Right lobe of liver (tissue), 6 donors: ENCODE data around the gene DACH1. TPM values are rescaled to one million over a fixed set of nuclear protein-coding genes. Genes with fewer than 3 reads are reported as not detected.

Experiments used
- ATAC-seq, 4 donors: fragments of 200-7000 bp; cut with Tn5 transposase; one replicate each; pipeline ENCODE4 v1.9.1; 2020; ENCODE audit warnings: mild to moderate bottlenecking in 4 of 4, moderate library complexity in 4 of 4
- DNase-seq, 3 donors: peaks; one replicate each; pipeline ENCODE4 v3.0.0-alpha.2; 2020
- H3K27ac ChIP-seq, 3 donors: fragments of 200-600 bp; one replicate each; pipeline ENCODE4 v1.8.0; 2022
- H3K27me3 ChIP-seq, 2 donors: fragments of 200-600 bp; one replicate each; pipeline ENCODE4 v1.8.0; 2022
- H3K36me3 ChIP-seq, 4 donors: fragments of 200-600 bp; sonication (generic) in 1 of 4; one replicate each; pipeline versions ENCODE4 v1.5.1 to v1.8.0; 2017 to 2022; ENCODE audit warnings: control low read depth in 1 of 4
- H3K4me1 ChIP-seq, 4 donors: fragments of 200-600 bp; sonication (generic) in 1 of 4; one replicate each; pipeline versions ENCODE4 v1.5.1 to v1.8.0; 2017 to 2022; ENCODE audit warnings: control low read depth in 1 of 4
- H3K4me3 ChIP-seq, 3 donors: fragments of 200-600 bp; one replicate each; pipeline ENCODE4 v1.8.0; 2022
- H3K9me3 ChIP-seq, 4 donors: fragments of 200-600 bp; sonication (generic) in 1 of 4; one replicate each; pipeline versions ENCODE4 v1.5.1 to v1.8.0; 2017 to 2022; ENCODE audit warnings: control low read depth in 1 of 4
- POLR2A ChIP-seq: fragments of 450-650 bp; IDR thresholded peaks from one replicate; pipeline ENCODE4 v1.6.1; 2017; ENCODE audit warnings: antibody characterized with exemption, mild to moderate bottlenecking
- WGBS: methylation state at CpG from one replicate; pipeline ENCODE4 v1.1.6; 2018; ENCODE audit warnings: low coverage, low lambda C conversion rate; ENCODE audit not compliant: insufficient coverage; ENCODE audit errors: missing lambda C conversion rate; 5-methylcytosine and 5-hydroxymethylcytosine counted together
- intact Hi-C, 2 donors: fragments of 100-400 bp; cut with DNase I; formaldehyde crosslinking; loops; one replicate each; pipeline versions ENCODE4 v1.11.2 to v1.14.1; 2022
- total RNA-seq, 6 experiments: library from RNA; depleted of rRNA in 2 of 6; stranded (reverse); fragments of >200 nt in 2 of 6; fragmentation: NEBNext Ultra II Directional in 3 of 6; extraction: Animal tissue kit (Norgen Biotek cat#: 25700) in 3 of 6; gene quantifications; one replicate each; pipeline versions ENCODE4 v1.1.0 to v1.2.4, GENCODE V29; 2016 to 2023
- TF ChIP-seq, protein P1 (sequence below), 4 donors: fragments of 200-600 bp in 3 of 4; fragments of 450-650 bp in 1 of 4; IDR thresholded peaks; one replicate each; pipeline versions ENCODE4 v1.5.1 to v1.8.0; 2016 to 2022; ENCODE audit warnings: antibody characterized with exemption in 4 of 4, mild to moderate bottlenecking in 2 of 4
- donor health status: DM: no; HTN: yes; CAD: no.
- donor health status: DM: no; HTN: no; CAD: no.
- donor health status: DM: no; HTN: no; CAD: no.
- donor health status: DM: no; HTN: yes; CAD: no.
- donor health status: DM: no; HTN: yes; CAD: no.

DACH1 gene
- total RNA-seq, 6 experiments from 2014 or later: 0.80 to 1.5 (median 0.94) TPM

DNA sequence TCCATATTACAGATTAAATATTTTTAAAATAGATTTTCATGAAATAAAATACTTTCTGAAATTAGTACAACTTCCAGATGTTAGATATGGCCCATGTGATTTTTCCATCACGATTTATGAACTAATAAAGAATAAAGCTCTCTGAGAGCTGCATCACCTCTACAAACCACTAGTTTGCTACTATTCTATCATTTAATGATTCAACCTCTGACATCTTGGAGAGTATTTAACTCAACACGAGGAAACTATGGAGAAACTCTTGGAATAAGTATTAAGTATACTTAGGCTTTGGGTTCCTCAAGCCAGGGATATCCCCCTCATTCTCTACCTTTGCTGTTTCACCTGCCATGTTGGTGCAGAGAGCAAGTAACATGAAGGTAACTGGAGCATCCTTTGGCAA lies 55.7 kb downstream of the DACH1 start:
- Histone ChIP-seq H3K27ac (no peak overlapping the region), H3K36me3 (no peaks in the 10 kb centered on the region), H3K27me3 (no peaks in the 10 kb centered on the region), H3K4me3 (no peak overlapping the region), H3K4me1 (no peaks in the 10 kb centered on the region), H3K9me3 (no peaks in the 10 kb centered on the region)
- 26% methylated on average over 2 of the region's 2 CpGs for WGBS
- intact Hi-C loops: no loop called here
- DNase-seq (no peak), ATAC-seq (no peak)
- TF ChIP-seq POLR2A: no peak
- TF ChIP-seq, protein P1, sequence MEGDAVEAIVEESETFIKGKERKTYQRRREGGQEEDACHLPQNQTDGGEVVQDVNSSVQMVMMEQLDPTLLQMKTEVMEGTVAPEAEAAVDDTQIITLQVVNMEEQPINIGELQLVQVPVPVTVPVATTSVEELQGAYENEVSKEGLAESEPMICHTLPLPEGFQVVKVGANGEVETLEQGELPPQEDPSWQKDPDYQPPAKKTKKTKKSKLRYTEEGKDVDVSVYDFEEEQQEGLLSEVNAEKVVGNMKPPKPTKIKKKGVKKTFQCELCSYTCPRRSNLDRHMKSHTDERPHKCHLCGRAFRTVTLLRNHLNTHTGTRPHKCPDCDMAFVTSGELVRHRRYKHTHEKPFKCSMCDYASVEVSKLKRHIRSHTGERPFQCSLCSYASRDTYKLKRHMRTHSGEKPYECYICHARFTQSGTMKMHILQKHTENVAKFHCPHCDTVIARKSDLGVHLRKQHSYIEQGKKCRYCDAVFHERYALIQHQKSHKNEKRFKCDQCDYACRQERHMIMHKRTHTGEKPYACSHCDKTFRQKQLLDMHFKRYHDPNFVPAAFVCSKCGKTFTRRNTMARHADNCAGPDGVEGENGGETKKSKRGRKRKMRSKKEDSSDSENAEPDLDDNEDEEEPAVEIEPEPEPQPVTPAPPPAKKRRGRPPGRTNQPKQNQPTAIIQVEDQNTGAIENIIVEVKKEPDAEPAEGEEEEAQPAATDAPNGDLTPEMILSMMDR (IDR thresholded peaks at IDR 0.05): no peak

DNA sequence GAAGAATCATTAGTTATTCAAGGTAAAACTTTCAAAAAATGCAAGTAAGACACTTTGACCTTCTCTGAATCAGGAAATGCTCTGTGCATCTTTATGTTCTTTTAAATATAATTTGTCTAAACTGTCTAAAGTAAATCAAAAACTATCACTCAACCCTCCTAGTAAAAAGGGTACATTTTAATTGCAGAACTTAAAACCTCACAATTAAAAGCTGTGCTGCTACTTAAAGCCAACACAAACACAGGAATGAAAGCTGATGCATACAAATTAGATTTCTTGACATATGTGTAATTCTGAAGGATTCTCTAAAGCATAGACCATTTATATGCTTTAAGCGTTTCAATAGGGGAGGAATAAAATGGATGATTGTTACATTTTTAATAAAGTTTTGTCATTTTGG lies 58.3 kb downstream of the DACH1 start:
- Histone ChIP-seq H3K4me1 (no peaks in the 10 kb centered on the region), H3K4me3 (no peak overlapping the region), H3K9me3 (no peaks in the 10 kb centered on the region), H3K27me3 (no peaks in the 10 kb centered on the region), H3K27ac (no peak overlapping the region), H3K36me3 (no peaks in the 10 kb centered on the region)
- intact Hi-C loops: no loop called here
- 65% methylated on average over 1 of the region's 1 CpG for WGBS
- no peak for TF ChIP-seq POLR2A
- TF ChIP-seq, protein P1 (IDR thresholded peaks at IDR 0.05): no peak
- DNase-seq (no peak), ATAC-seq (no peak)

DNA sequence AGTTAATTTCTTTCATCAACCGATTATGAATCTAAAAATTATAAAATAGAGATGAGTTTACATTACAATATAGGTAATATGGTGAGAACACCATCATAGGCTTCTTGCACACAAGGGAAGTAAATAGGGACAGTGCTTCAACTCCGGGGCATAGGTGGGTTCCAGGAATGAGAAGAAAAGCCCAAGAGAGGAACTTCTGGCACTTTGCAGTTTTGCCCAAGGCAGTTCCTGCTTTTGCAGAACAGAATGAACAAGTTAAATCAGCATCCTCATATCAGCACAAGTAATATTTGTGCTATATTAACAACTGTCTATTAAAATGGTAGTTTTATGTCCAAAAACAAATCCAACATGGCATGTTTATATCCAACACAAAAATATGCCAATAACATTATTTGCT lies 60.1 kb downstream of the DACH1 start:
- H3K4me3 ChIP-seq: no peak overlapping the region
- H3K4me1 ChIP-seq: no peaks in the 10 kb centered on the region
- WGBS: 50% methylated on average over 2 of the region's 2 CpGs
- H3K9me3 ChIP-seq: no peaks in the 10 kb centered on the region
- no peaks in the 10 kb centered on the region for H3K27me3 ChIP-seq
- H3K27ac ChIP-seq: no peak overlapping the region
- ATAC-seq: no peak
- intact Hi-C loops: no loop called here
- DNase-seq: no peak
- no peaks in the 10 kb centered on the region for H3K36me3 ChIP-seq
- TF ChIP-seq POLR2A: no peak
- TF ChIP-seq, protein P1 (IDR thresholded peaks at IDR 0.05): no peak

DNA sequence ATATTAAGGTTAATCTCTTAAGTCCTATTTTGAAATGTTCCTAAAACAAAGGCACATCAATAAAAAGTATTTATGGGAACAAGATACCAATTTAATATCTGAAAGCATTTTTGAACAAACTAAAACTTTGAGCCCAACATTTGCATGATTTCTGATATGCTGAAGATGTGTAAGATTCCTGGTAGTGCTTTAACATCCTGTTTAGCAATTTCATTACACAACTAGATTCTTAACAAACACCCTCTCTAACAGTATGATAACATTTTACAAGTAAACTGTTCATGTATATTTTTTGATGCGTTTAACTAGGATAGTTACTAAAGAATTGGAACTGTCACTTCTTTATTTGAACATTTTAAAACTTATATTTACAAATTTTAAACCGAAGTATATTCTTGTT lies 63.9 kb downstream of the DACH1 start:
- no peaks in the 10 kb centered on the region for H3K36me3 ChIP-seq
- TF ChIP-seq POLR2A: no peak
- TF ChIP-seq, protein P1 (IDR thresholded peaks at IDR 0.05): no peak
- 42% methylated on average over 2 of the region's 2 CpGs for WGBS
- no peaks in the 10 kb centered on the region for H3K9me3 ChIP-seq
- H3K27me3 ChIP-seq: no peaks in the 10 kb centered on the region
- H3K27ac ChIP-seq: no peak overlapping the region
- H3K4me3 ChIP-seq: no peak overlapping the region
- intact Hi-C loops: no loop called here
- no peaks in the 10 kb centered on the region for H3K4me1 ChIP-seq
- DNase-seq: no peak
- no peak for ATAC-seq

DNA sequence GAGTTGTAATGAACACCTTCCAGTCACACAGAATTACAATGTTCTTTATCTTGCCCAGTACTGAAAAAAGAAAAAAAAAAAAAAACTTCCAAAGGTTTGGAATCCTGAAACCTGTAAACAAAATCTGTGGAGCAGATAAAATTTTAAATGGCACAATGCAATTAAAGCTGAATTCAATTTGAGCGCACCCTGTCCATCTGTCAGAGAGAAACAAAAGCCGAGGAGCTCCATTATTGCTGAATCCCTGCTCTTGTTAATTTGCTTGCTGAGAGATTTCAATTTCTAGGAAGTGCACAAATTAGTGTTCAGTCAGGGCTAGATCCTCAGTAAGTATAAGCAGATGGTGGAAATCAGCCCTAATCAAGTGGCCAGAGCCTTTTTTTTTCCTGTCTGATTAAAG lies 65.2 kb downstream of the DACH1 start:
- intact Hi-C loops: no loop called here
- no peaks in the 10 kb centered on the region for H3K4me1 ChIP-seq
- H3K4me3 ChIP-seq: no peak overlapping the region
- ATAC-seq (no peak), DNase-seq (no peak)
- TF ChIP-seq, protein P1 (IDR thresholded peaks at IDR 0.05): no peak
- TF ChIP-seq POLR2A: no peak
- 67% methylated on average over 2 of the region's 2 CpGs for WGBS
- H3K27ac ChIP-seq: no peak overlapping the region
- H3K36me3 ChIP-seq: no peaks in the 10 kb centered on the region
- H3K9me3 ChIP-seq: no peaks in the 10 kb centered on the region
- H3K27me3 ChIP-seq: no peaks in the 10 kb centered on the region
